Loucy (cell line): ENCODE results near the gene SLC9A3.

Source experiments
- EZH2phosphoT487 ChIP-seq: fragments of 200-600 bp; IDR thresholded peaks from 2 replicates; pipeline ENCODE4 v1.6.1; 2018; ENCODE audit warnings: antibody characterized with exemption, mild to moderate bottlenecking, moderate library complexity, borderline replicate concordance
- TF ChIP-seq, protein P1 (sequence below): fragments of 200-600 bp; sonication (generic); conservative IDR thresholded peaks from 2 replicates; pipeline ENCODE4 v1.5.1; 2014; ENCODE audit warnings: mild to moderate bottlenecking, antibody characterized with exemption, low read length

DNA sequence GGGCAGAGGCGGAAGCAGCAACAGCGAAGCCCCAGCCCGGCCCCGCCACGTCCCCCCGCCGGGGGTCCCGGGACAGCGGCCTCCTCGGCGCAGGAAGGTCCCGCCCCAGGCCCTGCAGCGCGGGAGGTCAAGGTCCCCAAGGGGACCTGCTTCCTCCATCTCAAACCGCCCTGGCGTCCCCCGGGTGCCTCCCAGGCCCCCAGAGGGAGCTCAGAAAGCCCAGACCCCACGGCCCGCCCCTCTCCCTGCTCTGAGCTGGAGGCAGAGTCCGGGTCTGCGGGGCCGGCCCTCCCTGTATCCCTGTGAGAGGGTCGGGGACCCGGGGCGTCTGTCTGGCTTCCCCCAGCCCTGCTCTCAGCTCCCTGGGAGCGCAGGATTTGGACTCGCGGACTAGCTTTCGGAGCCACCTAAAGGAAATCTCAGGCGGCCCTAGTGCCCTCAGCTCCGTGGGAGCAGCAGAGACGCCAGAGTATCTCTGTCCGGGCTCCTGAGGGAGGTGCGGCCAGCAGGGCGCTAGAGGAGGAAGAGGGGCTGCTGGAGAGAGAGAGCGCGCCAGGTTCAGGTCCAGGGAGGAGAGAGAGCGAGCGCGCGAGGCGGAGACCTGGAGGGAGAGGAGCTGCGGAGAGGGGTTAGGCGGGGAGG, 50.6 kb downstream of the SLC9A3 start:
- TF ChIP-seq, protein P1, sequence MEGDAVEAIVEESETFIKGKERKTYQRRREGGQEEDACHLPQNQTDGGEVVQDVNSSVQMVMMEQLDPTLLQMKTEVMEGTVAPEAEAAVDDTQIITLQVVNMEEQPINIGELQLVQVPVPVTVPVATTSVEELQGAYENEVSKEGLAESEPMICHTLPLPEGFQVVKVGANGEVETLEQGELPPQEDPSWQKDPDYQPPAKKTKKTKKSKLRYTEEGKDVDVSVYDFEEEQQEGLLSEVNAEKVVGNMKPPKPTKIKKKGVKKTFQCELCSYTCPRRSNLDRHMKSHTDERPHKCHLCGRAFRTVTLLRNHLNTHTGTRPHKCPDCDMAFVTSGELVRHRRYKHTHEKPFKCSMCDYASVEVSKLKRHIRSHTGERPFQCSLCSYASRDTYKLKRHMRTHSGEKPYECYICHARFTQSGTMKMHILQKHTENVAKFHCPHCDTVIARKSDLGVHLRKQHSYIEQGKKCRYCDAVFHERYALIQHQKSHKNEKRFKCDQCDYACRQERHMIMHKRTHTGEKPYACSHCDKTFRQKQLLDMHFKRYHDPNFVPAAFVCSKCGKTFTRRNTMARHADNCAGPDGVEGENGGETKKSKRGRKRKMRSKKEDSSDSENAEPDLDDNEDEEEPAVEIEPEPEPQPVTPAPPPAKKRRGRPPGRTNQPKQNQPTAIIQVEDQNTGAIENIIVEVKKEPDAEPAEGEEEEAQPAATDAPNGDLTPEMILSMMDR = no peak
- no peak for TF ChIP-seq EZH2phosphoT487
